ENCODE measurements around the gene TMEM62. TPM values are rescaled to one million over a fixed set of nuclear protein-coding genes. Genes with fewer than 3 reads are reported as not detected.

TMEM62 gene
- total and polyA plus RNA-seq, 2 of the 8 experiments (the other 6 are each of a cell fraction or from before 2014, with no cell fraction given): 2.0 to 4.0 TPM

DNA sequence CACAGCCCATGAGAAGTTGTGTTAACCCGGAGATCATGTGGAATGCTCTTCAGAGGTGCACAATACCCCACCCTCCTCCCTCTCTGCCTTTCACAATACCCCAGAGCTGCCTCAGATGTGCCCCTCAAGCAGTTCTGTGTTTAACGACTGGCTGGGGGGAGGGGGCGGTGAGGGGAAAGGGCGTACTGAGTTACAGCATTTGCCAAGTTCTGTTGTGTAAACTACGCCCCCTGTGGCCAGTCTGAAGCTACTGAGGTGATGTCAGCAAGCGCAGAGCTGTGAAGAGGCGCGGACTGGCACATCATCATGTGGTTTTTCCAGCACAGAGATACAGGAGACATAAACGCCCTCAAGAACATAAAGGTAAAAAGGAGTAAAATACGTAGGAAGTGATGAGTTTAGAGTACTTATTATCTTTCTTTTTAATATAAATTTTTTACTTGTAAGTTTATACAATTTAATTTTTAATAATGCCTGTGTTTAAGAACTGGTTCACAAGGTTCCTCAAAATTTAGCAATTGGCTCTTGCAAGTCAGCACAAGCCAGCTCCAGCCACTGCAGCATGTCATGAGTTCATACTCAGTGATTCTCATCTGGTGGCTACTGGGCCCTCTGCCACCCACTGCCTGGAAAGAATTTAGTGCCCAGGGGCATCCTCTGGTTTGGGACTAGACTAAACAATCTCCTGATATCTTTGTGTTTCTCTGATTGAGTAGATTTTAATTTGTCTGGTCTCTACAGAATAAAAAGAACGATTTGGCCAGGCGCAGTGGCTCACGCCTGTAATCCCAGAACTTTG lies 85.7 kb downstream of the TMEM62 start (continued):
- TF ChIP-seq RAD21 (IDR thresholded peaks at IDR 0.05 in 1 of 2, conservative IDR thresholded peaks at IDR 0.05 in 1 of 2; ENCODE audit: low read depth in 2 of 2, low read length in 2 of 2) (peak; percentile 38 to 54; a peak in 3 of 4 replicates), MAX (IDR thresholded peaks at IDR 0.05) (0 out of 2 replicates have a peak, but pooled peaks have one; percentile 12), CTBP2 (IDR thresholded peaks at IDR 0.05; ENCODE audit: borderline replicate concordance, insufficient read depth, insufficient read length, low read length) (no peak), GABPA (IDR thresholded peaks at IDR 0.05; ENCODE audit: borderline replicate concordance, insufficient read depth, low read length) (no peak)
- TF ChIP-seq, protein P1, sequence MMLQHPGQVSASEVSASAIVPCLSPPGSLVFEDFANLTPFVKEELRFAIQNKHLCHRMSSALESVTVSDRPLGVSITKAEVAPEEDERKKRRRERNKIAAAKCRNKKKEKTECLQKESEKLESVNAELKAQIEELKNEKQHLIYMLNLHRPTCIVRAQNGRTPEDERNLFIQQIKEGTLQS (IDR thresholded peaks at IDR 0.05; ENCODE audit: insufficient read depth, low read depth, low read length): peak; percentile 44; the same call in 1 of the 2 replicates
- TF ChIP-seq, protein P2, sequence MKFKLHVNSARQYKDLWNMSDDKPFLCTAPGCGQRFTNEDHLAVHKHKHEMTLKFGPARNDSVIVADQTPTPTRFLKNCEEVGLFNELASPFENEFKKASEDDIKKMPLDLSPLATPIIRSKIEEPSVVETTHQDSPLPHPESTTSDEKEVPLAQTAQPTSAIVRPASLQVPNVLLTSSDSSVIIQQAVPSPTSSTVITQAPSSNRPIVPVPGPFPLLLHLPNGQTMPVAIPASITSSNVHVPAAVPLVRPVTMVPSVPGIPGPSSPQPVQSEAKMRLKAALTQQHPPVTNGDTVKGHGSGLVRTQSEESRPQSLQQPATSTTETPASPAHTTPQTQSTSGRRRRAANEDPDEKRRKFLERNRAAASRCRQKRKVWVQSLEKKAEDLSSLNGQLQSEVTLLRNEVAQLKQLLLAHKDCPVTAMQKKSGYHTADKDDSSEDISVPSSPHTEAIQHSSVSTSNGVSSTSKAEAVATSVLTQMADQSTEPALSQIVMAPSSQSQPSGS (IDR thresholded peaks at IDR 0.05; ENCODE audit: low read length): peak; percentile 95
